Testis (tissue), 3 donors: Measurements from ENCODE around the gene VWC2. TPM values are rescaled to one million over a fixed set of nuclear protein-coding genes. Genes with fewer than 3 reads are reported as not detected.

Experiments used
- DNase-seq: peaks from one replicate; pipeline ENCODE4 v3.0.0-alpha.2; 2019
- H3K27ac ChIP-seq, 2 donors: fragments of 200-600 bp; sonication (generic); one replicate each; pipeline ENCODE4 v1.5.1; 2019
- H3K27me3 ChIP-seq: fragments of 200-600 bp; sonication (generic); one replicate; pipeline ENCODE4 v1.5.1; 2019
- H3K36me3 ChIP-seq: fragments of 200-600 bp; sonication (generic); one replicate; pipeline ENCODE4 v1.5.1; 2017; ENCODE audit warnings: low read depth; ENCODE audit errors: missing control alignments
- H3K4me1 ChIP-seq: fragments of 200-600 bp; sonication (generic); one replicate; pipeline ENCODE4 v1.5.1; 2019
- H3K4me3 ChIP-seq, 2 donors: fragments of 200-600 bp; sonication (generic); one replicate each; pipeline ENCODE4 v1.5.1; 2017 to 2019
- H3K9me3 ChIP-seq: fragments of 200-600 bp; sonication (generic); one replicate; pipeline ENCODE4 v1.5.1; 2017
- POLR2A ChIP-seq: fragments of 450-650 bp; IDR thresholded peaks from one replicate; pipeline ENCODE4 v1.6.1; 2017; ENCODE audit warnings: antibody characterized with exemption, mild to moderate bottlenecking, moderate library complexity
- WGBS, 2 donors: methylation state at CpG; one replicate each; pipeline ENCODE4 v1.1.5; 2018; 5-methylcytosine and 5-hydroxymethylcytosine counted together
- intact Hi-C: fragments of 100-400 bp; cut with DNase I; formaldehyde crosslinking; loops from one replicate; pipeline ENCODE4 v1.15.1; 2023; ENCODE audit warnings: low total_unique reads
- polyA plus RNA-seq: library from polyadenylated mRNA; stranded (reverse); fragments of 350-450 nt; fragmentation: Illumina TruSeq; extraction: RNeasy Lipid Tissue Mini Kit (QIAGEN cat#74804); gene quantifications from one replicate; pipeline ENCODE4 v1.2.3, GENCODE V29; 2014; ENCODE audit warnings: low read depth, low replicate concordance; ENCODE audit not compliant: insufficient read depth
- total RNA-seq, 2 donors: library from RNA; depleted of rRNA; stranded (reverse); fragments of >200 nt; gene quantifications; one replicate each; pipeline ENCODE4 v1.2.3, GENCODE V29; 2016
- TF ChIP-seq, protein P1 (sequence below), 3 experiments: fragments of 450-650 bp in 2 of 3; fragments of 200-600 bp in 1 of 3; sonication (generic) in 1 of 3; IDR thresholded peaks; one replicate each; pipeline ENCODE4 v1.5.1; 2016 to 2019; ENCODE audit warnings: antibody characterized with exemption in 3 of 3, mild to moderate bottlenecking in 2 of 3, moderate library complexity in 1 of 3

The VWC2 gene
- total and polyA plus RNA-seq, 3 donors from 2014 or later = 0.08 to 0.31 (median 0.19) TPM

- no peak overlapping the region for H3K27ac ChIP-seq
- DNase-seq = peak; percentile 69
- H3K9me3 ChIP-seq = no peaks in the 10 kb centered on the region
- intact Hi-C loops = no loop called here
- no peak overlapping the region for H3K4me3 ChIP-seq
- H3K4me1 ChIP-seq = no peaks in the 10 kb centered on the region
- no peaks in the 10 kb centered on the region for H3K36me3 ChIP-seq
- H3K27me3 ChIP-seq = no peaks in the 10 kb centered on the region
- TF ChIP-seq, protein P1, sequence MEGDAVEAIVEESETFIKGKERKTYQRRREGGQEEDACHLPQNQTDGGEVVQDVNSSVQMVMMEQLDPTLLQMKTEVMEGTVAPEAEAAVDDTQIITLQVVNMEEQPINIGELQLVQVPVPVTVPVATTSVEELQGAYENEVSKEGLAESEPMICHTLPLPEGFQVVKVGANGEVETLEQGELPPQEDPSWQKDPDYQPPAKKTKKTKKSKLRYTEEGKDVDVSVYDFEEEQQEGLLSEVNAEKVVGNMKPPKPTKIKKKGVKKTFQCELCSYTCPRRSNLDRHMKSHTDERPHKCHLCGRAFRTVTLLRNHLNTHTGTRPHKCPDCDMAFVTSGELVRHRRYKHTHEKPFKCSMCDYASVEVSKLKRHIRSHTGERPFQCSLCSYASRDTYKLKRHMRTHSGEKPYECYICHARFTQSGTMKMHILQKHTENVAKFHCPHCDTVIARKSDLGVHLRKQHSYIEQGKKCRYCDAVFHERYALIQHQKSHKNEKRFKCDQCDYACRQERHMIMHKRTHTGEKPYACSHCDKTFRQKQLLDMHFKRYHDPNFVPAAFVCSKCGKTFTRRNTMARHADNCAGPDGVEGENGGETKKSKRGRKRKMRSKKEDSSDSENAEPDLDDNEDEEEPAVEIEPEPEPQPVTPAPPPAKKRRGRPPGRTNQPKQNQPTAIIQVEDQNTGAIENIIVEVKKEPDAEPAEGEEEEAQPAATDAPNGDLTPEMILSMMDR (IDR thresholded peaks at IDR 0.05) = peak; percentile 49 to 60 (median 58)
- TF ChIP-seq POLR2A = no peak
- WGBS, 2 donors = 50 to 53% methylated on average over 6 to 11 of the region's 11 CpGs
These were observed 79.4 kb downstream of the VWC2 start for GRCh38 chr7:49852619-49853462.

GRCh38 chr7:49855281-49855980, 82.0 kb downstream of the VWC2 start:
- H3K4me3 ChIP-seq = no peak overlapping the region
- intact Hi-C loops = no loop called here
- TF ChIP-seq, protein P1 (IDR thresholded peaks at IDR 0.05) = no peak
- TF ChIP-seq POLR2A = no peak
- DNase-seq = no peak
- no peaks in the 10 kb centered on the region for H3K36me3 ChIP-seq
- WGBS, 2 donors = 65% methylated on average over 3 to 7 of the region's 7 CpGs
- H3K4me1 ChIP-seq = no peaks in the 10 kb centered on the region
- H3K9me3 ChIP-seq = no peaks in the 10 kb centered on the region
- no peaks in the 10 kb centered on the region for H3K27me3 ChIP-seq
- no peak overlapping the region for H3K27ac ChIP-seq

DNA sequence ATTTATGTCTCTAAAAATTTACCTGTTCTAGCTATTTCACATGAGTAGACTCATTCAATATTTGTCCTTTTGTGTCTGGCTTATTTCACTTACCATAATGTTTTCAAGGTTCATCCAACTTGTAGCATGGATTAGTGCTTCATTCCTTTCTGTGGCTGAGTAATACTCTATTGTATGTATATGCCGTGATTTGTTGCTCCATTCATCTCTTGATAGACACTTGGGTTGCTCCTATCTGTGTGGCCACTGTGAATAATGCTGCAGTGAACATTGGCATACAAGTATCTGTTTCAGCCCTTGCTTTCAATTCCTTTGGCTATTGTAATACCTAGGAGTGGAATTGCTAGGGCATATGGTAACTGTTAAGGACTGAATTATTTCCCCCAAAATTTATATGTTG, 86.9 kb downstream of the VWC2 start:
- intact Hi-C loops = no loop called here
- WGBS, 2 donors = 95 to 100% methylated on average over 1 of the region's 1 CpG
- no peaks in the 10 kb centered on the region for H3K9me3 ChIP-seq
- H3K27me3 ChIP-seq = no peaks in the 10 kb centered on the region
- H3K36me3 ChIP-seq = no peaks in the 10 kb centered on the region
- H3K4me1 ChIP-seq = no peaks in the 10 kb centered on the region
- DNase-seq = no peak
- H3K4me3 ChIP-seq = no peak overlapping the region
- H3K27ac ChIP-seq = no peak overlapping the region
- no peak for TF ChIP-seq POLR2A
- TF ChIP-seq, protein P1 (IDR thresholded peaks at IDR 0.05) = no peak

DNA sequence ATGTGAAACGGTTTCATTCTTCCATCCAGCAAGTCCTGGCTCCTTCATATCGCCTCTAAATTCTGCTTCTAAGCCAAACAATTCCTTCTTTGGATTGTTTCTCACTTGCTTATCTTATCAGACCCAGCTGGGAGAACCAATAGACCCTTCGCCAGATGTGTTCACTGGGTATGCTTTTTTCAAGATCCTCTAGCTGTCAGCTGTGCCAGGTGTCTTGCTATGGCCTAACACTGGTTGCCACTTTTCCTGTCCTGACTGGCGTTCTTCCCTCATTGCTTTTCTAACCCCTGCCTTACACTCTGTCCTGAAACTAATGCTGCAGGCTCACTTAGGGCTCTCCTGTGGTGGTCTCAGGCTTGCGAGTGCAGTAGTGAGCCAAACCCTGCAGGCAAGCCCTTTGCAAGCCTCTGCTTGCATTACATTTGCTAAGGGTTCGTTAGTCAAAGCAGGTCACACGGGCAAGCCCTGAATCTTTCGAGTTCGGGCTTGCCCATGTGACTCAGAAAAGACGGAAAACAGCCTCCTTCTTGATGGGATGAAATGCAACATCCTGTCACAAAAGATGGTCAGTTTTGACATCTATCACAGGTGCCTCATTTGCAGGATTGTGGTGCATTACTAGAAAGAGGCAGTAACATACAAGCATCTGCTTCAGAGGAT, 92.8 kb downstream of the VWC2 start:
- no peak overlapping the region for H3K27ac ChIP-seq
- H3K27me3 ChIP-seq = no peaks in the 10 kb centered on the region
- no peak overlapping the region for H3K4me3 ChIP-seq
- intact Hi-C loops = no loop called here
- no peak for DNase-seq
- H3K4me1 ChIP-seq = no peaks in the 10 kb centered on the region
- no peaks in the 10 kb centered on the region for H3K36me3 ChIP-seq
- no peaks in the 10 kb centered on the region for H3K9me3 ChIP-seq
- no peak for TF ChIP-seq POLR2A
- TF ChIP-seq, protein P1 (IDR thresholded peaks at IDR 0.05) = no peak
- WGBS, 2 donors = 47 to 59% methylated on average over 10 of the region's 10 CpGs
